NB4 (cell line): ENCODE measurements around the gene LACTB.

Experiments used
- MYC ChIP-seq: IDR thresholded peaks from 2 replicates; pipeline ENCODE4 v1.6.1; 2011; ENCODE audit warnings: low read depth, low read length
- POLR2A ChIP-seq: IDR thresholded peaks from 2 replicates; pipeline ENCODE4 v1.6.1; 2011; ENCODE audit warnings: mild to moderate bottlenecking; ENCODE audit not compliant: insufficient read length; ENCODE audit errors: extremely low read depth
- TF ChIP-seq, protein P1 (sequence below): IDR thresholded peaks from one replicate; pipeline ENCODE4 v1.5.1; 2012; ENCODE audit warnings: low read depth, low read length
- TF ChIP-seq, protein P2 (sequence below): IDR thresholded peaks from 2 replicates; pipeline ENCODE4 v1.6.1; 2011; ENCODE audit warnings: low read depth, low read length

DNA sequence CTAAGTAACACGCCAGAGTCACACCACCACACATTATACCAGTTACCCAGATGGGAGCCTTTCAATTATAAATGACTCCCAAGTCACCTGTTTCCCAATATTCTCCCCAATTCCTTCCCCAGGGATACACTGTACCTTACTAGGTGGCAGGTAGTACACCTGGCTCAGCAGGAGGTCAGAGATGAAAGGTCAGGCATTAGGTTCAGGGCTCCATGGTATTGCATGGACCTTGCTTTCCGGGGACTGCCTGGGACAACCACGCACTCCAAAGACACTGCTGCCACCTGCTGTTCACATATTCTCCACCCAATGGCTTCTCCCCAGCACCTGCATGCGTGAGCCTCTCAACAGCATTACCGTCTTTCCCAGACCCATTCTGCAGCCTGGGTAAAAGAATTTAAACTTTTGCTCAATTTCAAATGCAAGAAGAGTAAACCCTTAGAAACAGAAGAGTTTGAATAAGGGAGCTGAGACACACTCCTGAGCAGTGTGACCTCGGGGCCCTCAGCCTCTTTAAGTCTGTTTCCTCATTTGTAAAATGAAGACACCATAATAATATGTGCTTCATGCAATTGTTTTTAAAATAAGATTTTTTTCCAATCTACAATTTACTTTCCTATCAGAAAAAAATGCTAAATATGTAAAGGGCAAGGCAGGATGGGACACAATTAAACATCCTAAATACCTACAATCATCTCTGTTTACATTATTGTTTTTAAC is 28.0 kb upstream of the LACTB start:
- TF ChIP-seq POLR2A = no peak
- TF ChIP-seq, protein P1, sequence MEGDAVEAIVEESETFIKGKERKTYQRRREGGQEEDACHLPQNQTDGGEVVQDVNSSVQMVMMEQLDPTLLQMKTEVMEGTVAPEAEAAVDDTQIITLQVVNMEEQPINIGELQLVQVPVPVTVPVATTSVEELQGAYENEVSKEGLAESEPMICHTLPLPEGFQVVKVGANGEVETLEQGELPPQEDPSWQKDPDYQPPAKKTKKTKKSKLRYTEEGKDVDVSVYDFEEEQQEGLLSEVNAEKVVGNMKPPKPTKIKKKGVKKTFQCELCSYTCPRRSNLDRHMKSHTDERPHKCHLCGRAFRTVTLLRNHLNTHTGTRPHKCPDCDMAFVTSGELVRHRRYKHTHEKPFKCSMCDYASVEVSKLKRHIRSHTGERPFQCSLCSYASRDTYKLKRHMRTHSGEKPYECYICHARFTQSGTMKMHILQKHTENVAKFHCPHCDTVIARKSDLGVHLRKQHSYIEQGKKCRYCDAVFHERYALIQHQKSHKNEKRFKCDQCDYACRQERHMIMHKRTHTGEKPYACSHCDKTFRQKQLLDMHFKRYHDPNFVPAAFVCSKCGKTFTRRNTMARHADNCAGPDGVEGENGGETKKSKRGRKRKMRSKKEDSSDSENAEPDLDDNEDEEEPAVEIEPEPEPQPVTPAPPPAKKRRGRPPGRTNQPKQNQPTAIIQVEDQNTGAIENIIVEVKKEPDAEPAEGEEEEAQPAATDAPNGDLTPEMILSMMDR = peak; percentile 80
- TF ChIP-seq, protein P2, sequence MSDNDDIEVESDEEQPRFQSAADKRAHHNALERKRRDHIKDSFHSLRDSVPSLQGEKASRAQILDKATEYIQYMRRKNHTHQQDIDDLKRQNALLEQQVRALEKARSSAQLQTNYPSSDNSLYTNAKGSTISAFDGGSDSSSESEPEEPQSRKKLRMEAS = no peak; the same call in 1 of the 2 replicates
- no peak for TF ChIP-seq MYC
